ENCODE data around the gene DNAH8.

- TF ChIP-seq POLR2A (IDR thresholded peaks at IDR 0.05) (no peak), CTCF (IDR thresholded peaks at IDR 0.05) (no peak), EP300 (IDR thresholded peaks at IDR 0.05) (no peak)
Observed at GRCh38 chr6:38755207-38755606, 40.1 kb downstream of the DNAH8 start.

Measured in tibial nerve (tissue), 4 donors.